CD4-positive, alpha-beta T cell (primary cell): ENCODE data around the gene PATJ. TPM values are rescaled to one million over a fixed set of nuclear protein-coding genes. Genes with fewer than 3 reads are reported as not detected.

Experiments used
- ATAC-seq: fragments of 200-7000 bp; cut with Tn5 transposase; one replicate; pipeline ENCODE4 v1.10.0; 2022; ENCODE audit warnings: mild to moderate bottlenecking; ENCODE audit not compliant: poor library complexity
- CTCF ChIA-PET: fragments of 350-600 bp; sonication (Branson Sonifier 250); formaldehyde crosslinking; loops from one replicate; lab custom pipeline; 2021; ENCODE audit warnings: antibody characterized with exemption, inconsistent platforms; lab: Charles Lee
- POLR2A ChIA-PET: fragments of 350-600 bp; sonication (Branson Sonifier 250); formaldehyde crosslinking; loops from one replicate; lab custom pipeline; 2021; ENCODE audit warnings: antibody characterized with exemption, inconsistent platforms; lab: Charles Lee
- DNase-seq, 14 experiments: peaks; one replicate each; pipeline ENCODE4 v3.0.0-alpha.2; 2013 to 2020; ENCODE audit warnings: mixed read lengths in 2 of 14
- H3K27ac ChIP-seq, 2 donors: one replicate each; pipeline versions ENCODE4 v1.5.1 to v1.7.0; 2013; ENCODE audit warnings: low read length in 2 of 2, low read depth in 1 of 2, mild to moderate bottlenecking in 1 of 2
- H3K27me3 ChIP-seq, 2 experiments: 1 replicate in 1 of 2; 2 replicates in 1 of 2; pipeline versions ENCODE4 v1.6.1 to v1.7.0; 2013; ENCODE audit warnings: low read length in 2 of 2, control low read depth in 1 of 2, mild to moderate bottlenecking in 1 of 2, moderate library complexity in 1 of 2; ENCODE audit not compliant: insufficient read depth in 2 of 2, control insufficient read depth in 1 of 2
- H3K36me3 ChIP-seq: one replicate; pipeline ENCODE4 v1.6.1; 2013; ENCODE audit warnings: low read length, control low read depth; ENCODE audit not compliant: insufficient read depth
- H3K4me1 ChIP-seq: one replicate; pipeline ENCODE4 v1.6.1; 2013; ENCODE audit warnings: low read length, control low read depth; ENCODE audit not compliant: insufficient read depth
- H3K4me3 ChIP-seq: one replicate; pipeline ENCODE4 v1.5.1; 2013; ENCODE audit warnings: mild to moderate bottlenecking, low read length, moderate library complexity
- H3K9me3 ChIP-seq, 2 experiments: 1 replicate in 1 of 2; 2 replicates in 1 of 2; pipeline versions ENCODE4 v1.6.1 to v1.7.0; 2013; ENCODE audit warnings: low read length in 2 of 2, mild to moderate bottlenecking in 2 of 2, control low read depth in 1 of 2, moderate library complexity in 1 of 2; ENCODE audit not compliant: control insufficient read depth in 1 of 2, insufficient read depth in 1 of 2
- H3K27ac Mint-ChIP-seq: one replicate; pipeline ENCODE4 v1.8.0; 2020; ENCODE audit warnings: mixed read lengths
- H3K27me3 Mint-ChIP-seq: one replicate; pipeline ENCODE4 v1.8.0; 2021; ENCODE audit warnings: mixed read lengths
- H3K36me3 Mint-ChIP-seq: one replicate; pipeline ENCODE4 v1.8.0; 2021; ENCODE audit warnings: low read depth, mixed read lengths
- H3K4me1 Mint-ChIP-seq: one replicate; pipeline ENCODE4 v1.8.0; 2021; ENCODE audit warnings: low read depth, mixed read lengths
- H3K4me3 Mint-ChIP-seq: one replicate; pipeline ENCODE4 v1.8.0; 2020; ENCODE audit warnings: mild to moderate bottlenecking, mixed read lengths
- H3K9me3 Mint-ChIP-seq: one replicate; pipeline ENCODE4 v1.8.0; 2020; ENCODE audit warnings: mixed read lengths
- CTCF ChIP-seq: fragments of 200-600 bp; IDR thresholded peaks from one replicate; pipeline ENCODE4 v1.8.0; 2022; ENCODE audit warnings: antibody characterized with exemption, mild to moderate bottlenecking
- intact Hi-C, 2 experiments: fragments of 100-400 bp; cut with DNase I in 1 of 2; cut with micrococcal nuclease in 1 of 2; formaldehyde crosslinking; loops; one replicate each; pipeline versions ENCODE4 v1.15.1 to v1.9.0; 2023 to 2025; cut with DNase I, micrococcal nuclease
- total RNA-seq, 174 experiments: library from RNA in 2 of 174; stranded (reverse) in 2 of 174; gene quantifications; one replicate each; pipeline ENCODE4 v1.2.3 and lab custom pipeline; 2021 to 2026

Gene PATJ
- total RNA-seq, 2 experiments from 2014 or later = 50.4 to 54.1 TPM

- H3K9me3 ChIP-seq = no peaks in the 10 kb centered on the region
- Mint-ChIP-seq H3K27me3 (no peaks in the 10 kb centered on the region), H3K36me3 (no peaks in the 10 kb centered on the region), H3K4me3 (no peak overlapping the region), H3K9me3 (no peaks in the 10 kb centered on the region), H3K4me1 (peaks cover 31% of the 10 kb centered on the region), H3K27ac (no peak overlapping the region)
- H3K36me3 ChIP-seq = no peaks in the 10 kb centered on the region
- CTCF ChIA-PET = no interaction called here
- POLR2A ChIA-PET = interaction anchor here (0.6 kb wide), 1 partner anchor 103 kb away, joined by 3 read pairs; no protein-coding TSS in a partner anchor
- no peak overlapping the region for H3K4me3 ChIP-seq
- no peak for TF ChIP-seq CTCF
- intact Hi-C loops = no loop called here
- DNase-seq (no peak), ATAC-seq (no peak)
- no peaks in the 10 kb centered on the region for H3K27me3 ChIP-seq
- peaks cover 4% of the 10 kb centered on the region for H3K4me1 ChIP-seq
- no peak overlapping the region for H3K27ac ChIP-seq
Measured at GRCh38 chr1:61748566-61748965, 6.3 kb downstream of the PATJ start.

GRCh38 chr1:61749574-61749973 lies 7.3 kb downstream of the PATJ start:
- no peak for ATAC-seq

DNA sequence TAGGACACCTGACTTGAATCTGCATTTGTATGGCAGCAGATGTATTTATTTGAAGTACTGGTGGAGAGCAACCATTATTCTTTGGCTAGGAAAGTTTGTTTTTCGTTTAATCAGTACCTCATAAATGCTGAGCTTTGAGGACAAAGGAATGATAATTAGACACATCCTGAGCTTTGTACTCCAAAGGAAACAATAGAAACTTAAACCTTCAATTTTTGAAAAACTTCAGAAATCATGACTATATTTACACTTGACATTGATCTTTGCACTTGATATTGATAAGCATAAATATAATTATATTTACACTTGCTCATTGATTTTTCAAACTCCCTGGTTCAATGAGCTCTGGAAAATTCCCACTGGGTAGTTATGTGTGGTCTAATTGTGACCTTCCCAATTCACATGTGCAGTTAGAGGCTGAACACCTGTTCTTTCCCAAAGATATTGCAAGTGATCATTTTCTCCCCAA lies 10.7 kb downstream of the PATJ start:
- DNase-seq = no peak
- ATAC-seq = no peak
- no peak overlapping the region for H3K27ac ChIP-seq
- H3K9me3 Mint-ChIP-seq = no peaks in the 10 kb centered on the region
- no peak overlapping the region for H3K27ac Mint-ChIP-seq
- H3K4me1 ChIP-seq = no peaks in the 10 kb centered on the region
- intact Hi-C loops = no loop called here
- H3K4me3 Mint-ChIP-seq = no peak overlapping the region
- H3K9me3 ChIP-seq = no peaks in the 10 kb centered on the region
- no peak for TF ChIP-seq CTCF
- no peaks in the 10 kb centered on the region for H3K27me3 Mint-ChIP-seq
- H3K36me3 Mint-ChIP-seq = no peaks in the 10 kb centered on the region
- no peaks in the 10 kb centered on the region for H3K27me3 ChIP-seq
- H3K4me3 ChIP-seq = no peak overlapping the region
- ChIA-PET CTCF (no interaction called here), POLR2A (interaction anchor here (1.0 kb wide), 1 partner anchor 28 kb away, joined by 3 read pairs; no protein-coding TSS in a partner anchor)
- no peaks in the 10 kb centered on the region for H3K36me3 ChIP-seq
- peaks cover 11% of the 10 kb centered on the region for H3K4me1 Mint-ChIP-seq

More at GRCh38 chr1:61749574-61749973, 7.3 kb downstream of the PATJ start:
- Mint-ChIP-seq H3K4me1 (peaks cover 22% of the 10 kb centered on the region), H3K4me3 (no peak overlapping the region), H3K36me3 (no peaks in the 10 kb centered on the region), H3K9me3 (no peaks in the 10 kb centered on the region), H3K27me3 (no peaks in the 10 kb centered on the region), H3K27ac (no peak overlapping the region)
- H3K27me3 ChIP-seq = no peaks in the 10 kb centered on the region
- ChIA-PET POLR2A (no interaction called here), CTCF (no interaction called here)
- no peaks in the 10 kb centered on the region for H3K36me3 ChIP-seq
- H3K4me1 ChIP-seq = no peaks in the 10 kb centered on the region
- no peak for DNase-seq
- H3K4me3 ChIP-seq = no peak overlapping the region
- TF ChIP-seq CTCF = no peak
- intact Hi-C loops = no loop called here
- H3K27ac ChIP-seq = no peak overlapping the region
- no peaks in the 10 kb centered on the region for H3K9me3 ChIP-seq
